GM10266 (cell line): ENCODE results near the gene SUFU.
A peak's percentile ranks its signal among the peaks of the same experiment; 100 is the strongest.

Experiments
- DNase-seq: peaks from one replicate; pipeline ENCODE4 v3.0.0; 2012; ENCODE audit errors: extremely low spot score
- CTCF ChIP-seq: IDR thresholded peaks from 2 replicates; pipeline ENCODE4 v1.5.1; 2012; ENCODE audit warnings: mild to moderate bottlenecking, low read depth; ENCODE audit not compliant: control insufficient read depth, insufficient read depth; ENCODE audit errors: missing control alignments

SUFU gene

GRCh38 chr10:102505462-102506115, 1.8 kb downstream of the SUFU start:
- no peak for DNase-seq
- no peak for TF ChIP-seq CTCF

GRCh38 chr10:102507521-102507920, 3.7 kb downstream of the SUFU start:
- no peak for TF ChIP-seq CTCF
- DNase-seq: no peak

- no peak for DNase-seq
- no peak for TF ChIP-seq CTCF
These were observed 4.7 kb downstream of the SUFU start for GRCh38 chr10:102508506-102508905.

- DNase-seq: no peak
- TF ChIP-seq CTCF: no peak
These were observed 5.6 kb downstream of the SUFU start for GRCh38 chr10:102509387-102509786.

GRCh38 chr10:102511583-102512274, 8.0 kb downstream of the SUFU start:
- TF ChIP-seq CTCF: no peak
- DNase-seq: peak; percentile 51

GRCh38 chr10:102514487-102515311, 10.9 kb downstream of the SUFU start:
- DNase-seq: no peak
- no peak for TF ChIP-seq CTCF
